ENCODE data around the gene PXYLP1.
A peak's percentile ranks its signal among the peaks of the same experiment; 100 is the strongest.
"Not testable (repeated sequence)": the region's sequence is repeated elsewhere in the genome, so short reads cannot be mapped to it uniquely, and the experiment has no call there.

The PXYLP1 gene, protein sequence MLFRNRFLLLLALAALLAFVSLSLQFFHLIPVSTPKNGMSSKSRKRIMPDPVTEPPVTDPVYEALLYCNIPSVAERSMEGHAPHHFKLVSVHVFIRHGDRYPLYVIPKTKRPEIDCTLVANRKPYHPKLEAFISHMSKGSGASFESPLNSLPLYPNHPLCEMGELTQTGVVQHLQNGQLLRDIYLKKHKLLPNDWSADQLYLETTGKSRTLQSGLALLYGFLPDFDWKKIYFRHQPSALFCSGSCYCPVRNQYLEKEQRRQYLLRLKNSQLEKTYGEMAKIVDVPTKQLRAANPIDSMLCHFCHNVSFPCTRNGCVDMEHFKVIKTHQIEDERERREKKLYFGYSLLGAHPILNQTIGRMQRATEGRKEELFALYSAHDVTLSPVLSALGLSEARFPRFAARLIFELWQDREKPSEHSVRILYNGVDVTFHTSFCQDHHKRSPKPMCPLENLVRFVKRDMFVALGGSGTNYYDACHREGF

DNA sequence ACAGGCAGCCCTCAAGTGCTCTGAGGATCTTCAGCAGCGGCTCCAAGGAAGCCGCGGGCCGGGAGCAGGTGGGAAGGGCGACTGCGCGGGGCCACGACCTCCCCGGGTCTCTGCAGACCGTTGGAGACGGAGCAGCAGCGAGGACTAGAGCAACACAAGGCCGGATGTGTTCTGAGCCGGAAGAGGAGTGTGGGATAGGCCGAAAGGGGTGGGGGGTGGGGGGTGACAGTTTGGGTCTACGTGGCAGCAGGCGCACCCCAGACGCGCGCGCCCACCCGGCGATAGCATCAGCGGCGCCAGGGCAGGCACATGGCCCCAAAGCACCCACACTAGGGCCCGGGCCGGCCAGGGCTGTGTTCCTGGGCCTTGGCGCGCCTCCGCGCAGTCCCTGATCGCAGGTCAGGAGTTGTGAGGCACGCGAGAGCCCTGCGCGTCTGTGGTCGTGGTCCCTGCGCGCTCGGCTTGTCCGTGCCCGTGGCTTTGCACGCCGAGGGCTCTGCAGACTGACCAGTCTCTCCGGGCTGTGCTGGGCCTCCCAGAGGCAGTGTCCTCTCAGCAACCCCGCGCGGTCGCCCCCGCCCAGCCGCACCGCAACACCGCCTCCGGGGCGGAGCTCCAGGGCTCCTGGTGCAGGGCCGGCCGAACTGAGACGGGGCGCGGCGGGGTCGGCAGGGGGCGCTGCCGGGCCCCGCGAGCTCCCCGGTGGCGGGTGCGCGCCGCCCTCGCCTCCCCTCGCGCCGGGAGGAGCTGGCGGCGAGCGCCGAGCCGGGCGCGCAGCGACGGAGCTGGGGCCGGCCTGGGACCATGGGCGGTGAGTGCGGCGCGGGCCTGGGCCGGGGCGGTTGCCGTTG, at the start of gene PXYLP1:
PXYLP1 (plus strand) TSS at position 725 of the 851 bp plus-strand sequence. CDS start 28,351 bp downstream, outside the sequence.
- peak; percentile 69 for DNase-seq (ENCODE audit: low read depth, low spot score)

DNA sequence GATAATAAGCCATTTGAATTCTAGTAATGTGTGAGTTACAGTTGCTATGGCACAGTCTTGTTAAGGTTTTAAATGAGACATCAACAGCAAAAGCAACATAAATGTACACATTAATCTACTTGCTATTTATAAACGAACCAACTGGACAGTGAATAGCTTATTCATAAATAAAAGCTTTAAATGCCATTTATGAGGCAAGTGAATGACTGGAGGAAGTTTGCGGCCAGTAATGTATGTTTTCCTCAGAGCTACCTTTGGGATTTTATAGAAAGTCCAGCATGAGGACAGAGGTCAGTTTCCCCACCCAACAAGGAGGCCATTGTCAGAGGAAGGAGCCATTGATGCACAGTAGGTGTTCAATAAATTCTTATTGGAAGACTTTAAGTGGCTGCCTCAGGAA, 48.0 kb upstream of the PXYLP1 start:
- DNase-seq (ENCODE audit: low read depth, low spot score): no peak

- no peak for DNase-seq (ENCODE audit: low read depth, low spot score)
These were observed 47.2 kb upstream of the PXYLP1 start for GRCh38 chr3:141184430-141184829.

DNA sequence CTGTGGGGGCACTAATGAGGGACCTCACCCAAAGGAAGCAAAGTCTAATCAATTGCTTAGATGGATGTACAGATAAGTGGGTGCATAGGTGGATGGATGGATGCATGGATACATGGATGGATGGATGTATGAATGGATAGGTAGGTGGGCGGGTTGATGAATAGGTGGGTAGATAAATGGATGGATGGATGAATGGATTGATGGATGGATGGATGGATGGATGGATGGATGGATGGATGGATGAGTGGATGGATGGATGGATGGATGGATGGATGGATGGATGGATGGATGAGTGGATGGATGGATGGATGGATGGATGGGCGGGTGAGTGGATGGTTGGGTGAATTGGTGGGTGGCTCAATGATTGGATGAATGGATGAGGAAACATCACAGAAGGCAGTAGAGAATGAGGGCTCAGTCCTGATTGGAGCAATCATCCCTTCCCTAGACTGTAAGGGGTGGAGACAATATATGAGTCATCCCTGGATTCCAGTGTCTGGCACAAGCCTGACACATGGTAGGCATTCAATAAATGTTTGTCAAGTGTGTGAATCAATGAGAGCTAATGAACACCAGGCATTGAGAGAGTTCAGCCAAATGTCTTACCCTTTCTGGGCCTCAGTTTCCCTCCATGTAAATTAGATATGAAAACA, 40.4 kb upstream of the PXYLP1 start:
- DNase-seq (ENCODE audit: low read depth, low spot score): no peak

DNA sequence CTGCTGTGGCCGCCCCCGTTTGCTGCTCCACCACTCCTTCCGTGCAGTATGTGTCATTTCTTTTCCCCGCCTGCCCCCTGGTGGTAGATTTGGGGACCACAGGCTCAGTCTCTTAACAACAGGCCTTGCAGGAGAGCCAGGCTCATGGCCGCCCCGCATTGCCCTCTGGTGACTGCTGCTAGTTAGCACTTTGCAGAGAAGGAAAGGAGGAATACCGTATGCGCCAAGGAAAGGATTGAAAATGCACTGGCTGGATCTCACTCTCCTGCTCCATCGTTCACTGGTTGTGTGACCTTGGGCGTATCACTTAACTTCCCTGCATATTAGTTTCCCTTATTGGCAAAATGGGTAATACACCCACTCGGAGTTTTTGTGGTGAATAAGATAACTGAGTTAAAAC, 39.3 kb upstream of the PXYLP1 start:
- peak; percentile 96 for DNase-seq (ENCODE audit: low read depth, low spot score)

DNA sequence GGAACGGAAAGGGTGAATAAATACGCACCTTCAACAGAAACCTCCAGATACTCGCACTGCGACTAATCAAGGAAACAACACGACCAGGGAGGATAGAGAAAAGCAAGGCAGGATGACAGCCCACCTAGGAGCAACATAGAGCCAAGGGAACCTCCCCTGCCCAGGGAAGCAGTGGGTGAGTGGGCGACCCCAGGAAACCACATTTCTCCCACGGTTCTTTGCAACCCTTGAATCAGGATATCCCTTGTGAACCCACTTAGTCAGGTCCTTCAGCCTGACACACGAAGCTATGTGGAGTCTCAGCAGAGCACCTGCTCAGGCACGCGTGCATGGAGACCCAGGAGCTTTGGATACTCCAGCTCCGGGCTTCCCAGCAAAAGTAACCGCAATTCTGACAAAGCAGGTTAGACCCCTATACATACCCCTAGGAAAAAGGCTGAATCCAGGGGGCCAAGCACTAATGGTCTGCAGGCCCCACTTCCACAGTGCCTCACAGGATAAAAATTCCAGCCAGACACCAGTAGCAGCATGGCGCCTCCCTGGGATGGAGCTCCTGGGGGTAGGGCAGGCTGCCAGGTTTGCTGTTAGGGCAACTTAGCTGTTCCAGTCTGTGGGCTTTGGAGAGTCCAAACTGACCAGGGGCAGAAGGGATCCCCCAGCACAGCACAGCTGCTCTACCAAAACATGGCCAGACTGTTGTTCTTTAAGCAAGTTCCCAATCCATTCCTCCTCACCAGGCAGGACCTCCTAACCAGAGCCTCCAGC, 38.4 kb upstream of the PXYLP1 start:
- DNase-seq (ENCODE audit: low read depth, low spot score): no peak

GRCh38 chr3:141201122-141201521, 30.5 kb upstream of the PXYLP1 start:
- DNase-seq (ENCODE audit: low read depth, low spot score): no peak

DNA sequence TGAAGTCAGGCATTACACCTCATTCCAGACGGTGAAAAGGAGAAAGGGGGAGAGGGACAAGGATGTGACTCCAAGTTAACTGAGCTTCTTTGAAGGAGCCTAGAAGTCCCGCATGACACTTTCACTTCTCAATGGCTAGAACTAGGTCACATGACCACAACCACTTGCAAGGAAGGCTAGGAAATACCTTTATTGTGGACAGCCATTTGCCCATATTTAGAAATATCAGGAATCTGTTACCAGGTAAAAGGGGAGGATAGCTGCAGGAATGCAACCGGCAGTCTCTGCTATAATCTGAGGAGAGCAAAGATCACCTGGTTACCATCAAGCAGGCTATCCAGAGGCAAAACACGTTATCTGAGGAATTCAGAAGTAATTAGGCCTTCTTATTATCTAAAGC, 28.9 kb upstream of the PXYLP1 start:
- no peak for DNase-seq (ENCODE audit: low read depth, low spot score)

- no peak for DNase-seq (ENCODE audit: low read depth, low spot score)
These were observed 27.8 kb upstream of the PXYLP1 start for GRCh38 chr3:141203866-141204265.

DNA sequence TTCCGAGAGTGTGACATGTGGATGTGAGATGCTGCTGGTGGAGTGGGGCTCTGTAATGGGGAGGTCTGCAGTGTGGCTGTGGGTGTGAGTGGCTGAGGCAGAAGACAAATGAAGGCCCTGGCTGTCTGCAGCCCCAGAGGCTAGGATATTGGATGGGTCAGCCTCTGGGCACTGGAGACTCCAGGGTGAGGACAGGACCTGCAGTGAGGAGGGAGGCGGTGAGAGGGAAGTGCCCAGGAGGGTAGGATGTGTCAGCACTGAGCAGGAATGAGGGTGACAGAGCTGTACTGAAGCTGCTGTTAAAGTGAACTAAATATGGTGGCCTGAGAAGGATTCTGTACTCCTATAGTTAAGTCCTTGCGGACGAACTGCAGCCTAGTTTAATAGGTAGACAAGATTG, 27.3 kb upstream of the PXYLP1 start:
- no peak for DNase-seq (ENCODE audit: low read depth, low spot score)

GRCh38 chr3:141211306-141211705, 20.3 kb upstream of the PXYLP1 start:
- not testable (repeated sequence) for DNase-seq (ENCODE audit: low read depth, low spot score)

DNA sequence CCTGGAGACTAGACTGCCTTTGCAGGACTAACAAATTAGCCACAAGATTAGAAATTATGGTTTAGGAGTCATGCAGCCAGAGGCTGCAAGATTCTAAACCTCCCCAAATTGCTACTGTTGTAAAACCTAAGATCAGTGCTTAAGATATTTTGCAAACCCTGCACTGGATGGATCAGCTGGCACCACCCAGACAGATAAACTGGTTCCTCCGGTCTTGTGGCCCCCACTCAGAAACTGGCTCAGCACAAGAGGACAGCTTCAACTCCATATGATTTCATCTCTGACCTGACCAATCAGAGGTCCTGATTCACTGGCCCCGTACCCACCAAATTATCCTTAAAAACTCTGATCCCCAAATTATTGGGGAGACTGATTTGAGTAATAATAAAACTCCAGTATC, 19.5 kb upstream of the PXYLP1 start:
- DNase-seq (ENCODE audit: low read depth, low spot score): no peak

DNA sequence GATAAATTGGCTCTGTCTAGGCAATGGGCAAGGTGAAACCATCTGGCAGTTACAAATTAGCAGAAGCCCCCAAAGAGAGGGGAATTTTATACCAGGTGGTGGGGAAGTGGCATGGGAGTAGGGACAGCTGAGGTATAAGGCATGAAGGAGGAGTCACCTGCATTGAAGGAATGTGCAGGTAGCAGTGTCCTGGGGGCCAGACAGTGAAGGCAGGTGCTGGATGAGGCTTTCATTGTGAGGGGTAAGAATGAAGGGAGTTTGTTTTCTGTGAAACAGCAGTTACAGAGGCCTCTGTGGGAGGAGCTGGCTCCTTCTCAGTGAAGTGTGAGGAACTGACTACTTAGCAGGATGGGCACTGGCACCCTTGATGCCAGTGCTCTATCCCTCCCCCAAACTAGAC, 19.1 kb upstream of the PXYLP1 start:
- no peak for DNase-seq (ENCODE audit: low read depth, low spot score)

GRCh38 chr3:141216975-141217374, 14.7 kb upstream of the PXYLP1 start:
- DNase-seq (ENCODE audit: low read depth, low spot score): no peak

DNA sequence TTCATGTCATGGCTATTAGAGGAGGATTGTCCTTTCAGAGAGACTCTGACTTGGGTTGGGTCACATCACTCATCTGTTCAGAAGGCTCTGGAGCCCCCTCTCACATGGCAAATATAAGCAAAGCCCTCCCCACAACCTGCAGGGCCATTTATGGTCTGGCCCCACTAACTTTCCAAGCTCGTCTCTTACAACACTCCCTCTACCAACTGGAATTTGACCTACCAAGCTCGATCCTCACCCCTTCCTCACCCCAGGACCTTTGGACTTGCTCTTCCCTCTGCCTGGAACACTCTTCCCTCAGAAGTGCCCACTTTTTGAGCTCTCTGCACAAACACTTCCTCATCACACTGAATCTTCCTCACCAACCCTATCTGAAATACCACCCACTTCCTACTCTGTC, 14.2 kb upstream of the PXYLP1 start:
- DNase-seq (ENCODE audit: low read depth, low spot score): no peak

DNA sequence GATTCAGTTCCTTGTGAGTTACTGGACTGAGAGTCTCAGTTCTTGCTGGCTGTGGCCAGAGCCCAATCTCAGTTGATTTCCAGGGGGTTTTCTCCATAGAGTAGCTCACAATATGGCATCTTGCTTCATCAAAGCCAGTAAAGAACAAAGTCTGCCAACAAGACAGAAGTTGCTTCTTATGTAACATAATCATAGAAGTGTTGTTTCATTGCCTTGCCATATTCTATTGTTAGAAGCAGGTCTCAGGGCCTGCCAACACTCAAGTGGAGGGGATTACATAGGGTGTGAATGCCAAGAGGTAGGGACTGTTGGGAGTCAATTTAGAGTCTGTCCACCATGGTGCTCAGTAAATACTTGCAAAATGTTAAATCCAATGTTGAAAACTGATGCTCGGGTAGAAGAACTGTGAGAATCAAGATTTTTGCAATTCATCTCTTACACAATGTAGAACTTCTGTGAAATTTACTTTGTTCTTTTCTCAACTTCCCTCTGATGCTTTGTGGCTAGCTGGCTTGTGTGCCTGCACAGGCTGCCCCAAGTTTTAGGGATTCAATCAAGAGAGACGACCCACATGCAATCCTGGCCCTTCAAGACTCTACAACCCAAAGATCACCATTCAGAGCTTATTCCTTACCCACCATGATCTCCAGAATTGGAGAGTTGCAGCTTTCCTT, 13.3 kb upstream of the PXYLP1 start:
- no peak for DNase-seq (ENCODE audit: low read depth, low spot score)

- DNase-seq (ENCODE audit: low read depth, low spot score): no peak
These were observed 12.7 kb upstream of the PXYLP1 start for GRCh38 chr3:141218926-141219325.

- no peak for DNase-seq (ENCODE audit: low read depth, low spot score)
These were observed 7.9 kb upstream of the PXYLP1 start for GRCh38 chr3:141223673-141224166.

DNA sequence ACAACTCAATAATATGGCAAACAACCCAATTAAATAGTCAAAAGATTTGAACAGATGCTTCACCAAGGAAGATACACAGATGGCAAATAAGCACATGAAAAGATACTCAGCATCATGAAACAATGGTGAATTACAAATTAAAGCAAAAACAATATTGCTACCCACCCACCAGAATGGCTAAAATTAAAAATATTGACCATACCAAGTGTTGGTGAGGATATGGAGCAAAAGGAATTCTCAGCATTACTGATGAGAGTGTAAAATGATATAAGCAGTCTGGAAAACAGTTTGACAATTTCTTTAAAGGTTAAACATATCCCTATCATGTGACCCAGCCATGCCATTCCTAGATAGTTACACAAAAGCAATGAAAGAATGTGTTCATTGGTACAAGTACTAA, 5.7 kb upstream of the PXYLP1 start:
- no peak for DNase-seq (ENCODE audit: low read depth, low spot score)

GRCh38 chr3:141227216-141227615, 4.4 kb upstream of the PXYLP1 start:
- DNase-seq (ENCODE audit: low read depth, low spot score): no peak

DNA sequence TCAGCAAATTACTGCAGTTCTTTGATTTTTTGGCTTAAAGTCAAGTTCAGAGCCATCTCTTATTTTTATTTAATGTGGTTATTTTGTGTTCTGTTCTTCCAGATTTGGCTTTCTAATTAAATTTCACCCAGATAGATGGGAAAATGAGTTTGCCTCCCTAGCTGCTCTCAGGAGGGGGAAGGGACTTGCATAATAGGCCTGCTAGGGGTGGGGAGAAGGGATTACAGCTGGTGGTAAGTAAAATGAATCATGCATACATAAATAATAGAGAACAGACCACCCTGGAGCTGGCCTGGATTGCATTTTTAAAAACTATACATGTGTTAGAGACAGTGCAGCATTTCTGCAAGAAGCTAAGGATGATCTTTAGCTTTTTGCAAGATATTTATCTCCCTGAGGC, 3.9 kb upstream of the PXYLP1 start:
- no peak for DNase-seq (ENCODE audit: low read depth, low spot score)

Data from activated naive CD8-positive, alpha-beta T cell treated with anti-CD3 and anti-CD28 coated beads, Interleukin-2, amount 50 U/mL, for 16 hours (primary cell).